ENCODE data around the gene PDGFRB. TPM values are rescaled to one million over a fixed set of nuclear protein-coding genes. Genes with fewer than 3 reads are reported as not detected.

PDGFRB gene
- total and polyA plus RNA-seq, 2 of the 8 experiments (the other 6 are each of a cell fraction or from before 2014, with no cell fraction given): 4.2 to 13.7 TPM

- no peak for TF ChIP-seq SIRT6 (IDR thresholded peaks at IDR 0.05; ENCODE audit: low read length)
- no peak for TF ChIP-seq CBX8 (IDR thresholded peaks at IDR 0.05; ENCODE audit: borderline replicate concordance, low read depth, low read length)
- TF ChIP-seq TAF1 (IDR thresholded peaks at IDR 0.05; ENCODE audit: low read depth, low read length): no peak
- TF ChIP-seq CREB1 (IDR thresholded peaks at IDR 0.05): no peak
Observed at GRCh38 chr5:150147670-150148069, 8.0 kb downstream of the PDGFRB start (continued).

All from H1 (cell line).